GM21619 (cell line): ENCODE measurements around the gene KRCC1.

Experiments
- ATAC-seq: cut with Tn5 transposase; IDR thresholded peaks from one replicate; pipeline ENCODE4 v1.9.1; 2021; ENCODE audit not compliant: unreplicated experiment

The KRCC1 gene

DNA sequence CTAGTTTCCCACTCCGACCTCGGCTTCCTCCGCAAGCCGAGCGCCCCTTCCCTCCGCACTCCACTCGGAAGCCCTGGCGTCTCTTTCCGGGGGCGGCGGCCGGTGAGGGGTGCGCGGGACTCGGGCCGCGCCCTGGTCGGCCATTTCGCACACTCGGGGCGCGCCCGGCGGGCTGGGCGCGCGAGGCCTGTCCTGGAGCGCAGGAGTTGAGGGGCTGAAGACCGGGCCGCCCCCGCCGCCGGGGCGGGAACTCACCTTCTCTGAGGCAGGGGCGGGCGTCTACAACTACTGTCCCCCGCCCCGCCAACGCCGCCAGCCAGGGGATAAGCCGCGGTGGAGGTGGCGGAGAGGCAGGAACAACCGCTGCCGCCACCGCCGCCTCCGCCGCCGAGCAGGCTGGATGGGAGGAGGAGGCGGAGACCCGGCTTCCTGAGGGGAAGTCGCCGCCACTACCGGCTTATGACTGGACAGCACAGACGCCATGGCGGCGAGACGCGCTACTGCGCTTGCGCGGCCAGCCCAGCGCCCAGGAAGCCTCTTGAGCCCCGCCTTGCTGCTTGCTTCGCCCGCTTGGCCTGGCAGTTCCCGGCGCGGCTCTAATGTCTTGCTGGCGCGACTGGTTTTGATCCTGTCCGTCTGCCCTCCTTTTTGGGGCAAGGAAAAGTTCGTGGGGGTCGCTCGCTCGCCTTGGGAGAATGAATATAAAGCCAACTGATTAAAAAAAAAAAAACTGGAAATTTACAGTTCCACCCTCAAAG, at the start of gene KRCC1:
Gene KRCC1, minus strand, starts transcription at position 413 of the 758 bp plus-strand sequence. CDS start 27,220 bp downstream, outside the sequence.
- peak; percentile 90 for ATAC-seq

DNA sequence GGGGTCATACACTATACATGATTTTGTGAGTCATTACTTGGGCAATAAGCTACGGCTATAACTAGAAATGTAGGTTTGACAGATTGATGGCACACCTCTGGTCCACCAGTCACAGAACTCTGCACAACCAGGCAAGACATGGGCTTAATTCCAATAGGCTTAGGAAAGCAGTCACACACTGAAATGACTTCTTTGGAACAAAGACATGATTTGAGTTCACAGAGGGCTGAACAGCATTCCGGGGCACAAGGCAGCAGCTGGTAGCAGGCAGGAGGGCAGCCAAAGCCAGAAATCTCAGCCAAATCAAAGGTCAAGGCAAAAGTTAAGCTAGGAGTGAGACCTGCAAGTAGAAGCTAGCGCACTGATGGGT, 44.9 kb upstream of the KRCC1 start:
- ATAC-seq: no peak

DNA sequence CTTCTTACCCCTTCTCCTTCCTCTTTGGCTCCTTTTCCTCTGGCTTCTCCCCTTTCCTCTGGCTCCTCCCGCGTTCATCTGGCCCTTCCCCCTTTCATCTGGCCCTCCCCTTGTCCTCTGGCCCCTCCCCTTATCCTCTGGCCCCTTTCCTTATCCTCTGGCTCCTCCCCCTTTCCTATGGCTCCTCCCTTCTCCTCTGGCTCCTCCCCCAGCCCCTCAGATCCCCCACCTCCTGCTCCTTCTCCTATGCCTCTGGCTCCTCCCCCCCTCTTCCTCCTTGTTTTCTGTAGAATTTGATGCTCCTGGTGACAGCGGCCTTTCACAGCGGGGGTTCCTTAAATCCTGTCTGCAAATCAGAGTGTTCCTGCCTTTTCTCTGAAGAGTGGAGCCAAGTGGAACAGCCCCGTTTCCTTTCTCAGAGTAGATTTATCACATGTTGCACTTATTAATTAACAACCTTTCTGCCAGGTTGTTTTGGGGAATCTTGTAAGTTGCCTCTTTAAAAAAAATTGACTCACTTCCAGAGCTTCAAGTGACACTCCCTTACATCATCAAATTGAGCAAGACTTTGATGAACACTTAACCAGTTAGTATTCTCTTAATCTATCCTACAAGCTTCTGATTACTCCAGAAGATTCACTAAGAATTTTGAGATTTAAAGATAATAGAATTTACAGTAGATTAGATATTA, 44.4 kb upstream of the KRCC1 start:
- no peak for ATAC-seq

DNA sequence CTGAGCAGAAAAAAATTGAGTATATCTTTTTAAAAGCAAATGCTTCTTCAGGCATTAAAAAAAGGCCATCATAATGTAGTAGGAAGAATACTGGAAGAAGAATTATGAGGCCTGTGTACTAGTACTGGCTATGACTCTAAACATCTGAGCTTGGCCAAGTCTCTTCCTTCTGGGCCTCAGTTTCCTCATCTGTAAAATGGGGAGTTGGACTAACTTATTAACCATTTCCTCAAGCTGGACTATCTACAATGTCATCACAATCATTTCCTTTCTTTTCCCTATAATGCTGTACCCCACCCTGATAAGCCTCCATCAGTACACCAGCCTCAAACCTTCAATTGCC, 42.9 kb upstream of the KRCC1 start:
- no peak for ATAC-seq

DNA sequence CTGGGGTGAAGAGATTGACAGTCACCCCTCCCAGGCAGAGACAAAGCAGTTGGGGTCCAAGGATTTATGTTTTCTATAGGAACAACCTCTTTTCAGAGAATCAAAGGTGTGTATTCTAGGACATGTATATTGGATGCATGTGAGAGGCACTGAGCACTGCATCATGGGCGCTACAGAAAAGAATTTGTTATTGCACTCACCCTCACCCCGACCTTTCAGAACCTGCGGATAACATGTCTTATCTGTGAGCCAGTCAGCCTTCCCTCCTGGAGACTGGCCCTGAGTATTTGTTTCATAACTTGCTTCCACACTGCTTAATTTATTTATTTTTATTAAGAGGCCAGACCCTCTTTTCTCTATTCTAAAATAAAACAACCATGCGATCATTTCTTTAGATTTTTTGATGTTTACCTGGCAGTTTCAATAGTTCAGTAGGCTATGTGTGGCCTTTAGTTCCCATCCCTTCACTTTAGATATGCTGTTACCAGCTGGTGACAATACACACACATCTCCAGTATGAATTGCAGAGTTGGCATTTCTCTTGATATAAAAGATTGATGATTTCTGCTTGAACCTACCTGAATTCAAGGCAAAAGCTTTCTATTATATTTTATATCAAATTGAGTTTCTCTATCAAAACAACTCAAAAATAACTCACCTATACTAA, 42.4 kb upstream of the KRCC1 start:
- ATAC-seq: no peak

DNA sequence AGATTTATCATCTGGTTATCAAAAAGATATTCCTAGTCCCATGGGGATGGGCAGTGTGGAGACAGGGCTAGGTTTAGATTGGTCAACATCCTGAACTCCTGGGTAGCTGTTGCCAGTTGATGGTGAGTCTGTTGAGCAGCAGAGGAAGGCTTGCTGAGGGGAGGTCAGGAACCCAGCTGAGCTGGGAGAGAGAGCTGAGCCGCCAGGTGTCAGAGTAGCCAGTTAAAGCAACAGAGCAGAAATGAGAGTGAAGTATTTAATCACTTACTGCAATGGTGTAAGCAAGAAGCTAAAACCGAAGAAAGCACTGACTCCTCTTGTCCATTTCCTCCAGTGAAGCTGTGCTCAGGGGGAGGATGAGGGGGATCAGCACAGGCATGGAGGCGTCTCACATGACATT, 41.6 kb upstream of the KRCC1 start:
- ATAC-seq: no peak

DNA sequence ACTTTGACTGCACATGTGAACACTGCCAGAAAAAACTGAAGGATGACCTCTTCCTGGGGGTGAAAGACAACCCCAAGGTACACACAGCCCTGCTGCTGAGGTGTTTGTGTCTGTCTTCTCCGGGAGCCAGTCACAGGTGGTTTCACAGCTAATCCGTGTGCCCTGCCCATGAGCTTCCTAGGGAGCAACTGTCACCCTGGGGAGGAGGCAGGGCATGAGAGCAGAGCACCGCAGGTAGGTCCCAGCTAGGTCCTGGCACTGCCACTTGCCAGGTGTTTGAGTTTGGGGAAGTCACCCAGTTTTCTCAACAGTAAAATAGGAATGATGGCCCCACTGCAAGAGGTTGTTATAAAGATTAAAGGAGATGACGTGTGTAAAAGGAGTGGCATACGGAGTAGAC, 41.1 kb upstream of the KRCC1 start:
- no peak for ATAC-seq

DNA sequence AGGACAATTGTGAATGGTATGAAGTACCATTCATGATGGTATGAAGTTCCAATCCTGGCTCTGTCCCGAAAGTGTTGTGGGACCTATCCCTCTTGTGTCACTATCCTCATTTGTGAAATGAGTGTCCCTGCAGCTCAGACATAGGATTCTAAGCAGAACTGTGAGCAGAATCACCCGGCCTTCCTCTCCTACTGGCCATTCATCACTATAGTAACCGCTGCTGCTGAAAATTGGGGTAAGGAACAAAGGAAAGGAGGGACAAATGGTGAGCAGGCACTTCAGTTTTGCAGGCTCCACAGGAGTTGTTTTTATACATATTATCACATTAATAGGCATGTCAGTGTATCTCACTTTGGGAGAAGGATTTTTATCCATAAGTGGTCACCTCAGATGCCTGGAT, 39.4 kb upstream of the KRCC1 start:
- ATAC-seq: no peak

DNA sequence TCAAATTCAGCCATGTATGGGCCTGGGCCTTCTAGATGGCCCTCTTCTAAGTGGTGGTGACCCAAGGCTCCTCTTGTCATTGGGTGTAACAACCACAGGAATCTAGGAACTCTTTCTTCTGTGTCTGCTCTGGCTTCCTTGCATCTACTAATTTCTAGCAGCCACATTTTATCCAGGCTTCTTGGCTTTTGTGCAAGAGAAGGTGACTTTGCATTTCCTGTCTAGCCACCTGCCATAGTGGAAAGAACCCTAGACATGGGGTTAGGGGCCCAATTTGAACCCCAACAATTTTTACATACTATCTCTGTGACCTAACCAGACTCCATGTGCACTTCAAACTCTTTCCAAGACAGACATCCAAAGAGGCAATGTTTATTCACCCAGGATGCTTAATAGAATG, 37.2 kb upstream of the KRCC1 start:
- no peak for ATAC-seq

DNA sequence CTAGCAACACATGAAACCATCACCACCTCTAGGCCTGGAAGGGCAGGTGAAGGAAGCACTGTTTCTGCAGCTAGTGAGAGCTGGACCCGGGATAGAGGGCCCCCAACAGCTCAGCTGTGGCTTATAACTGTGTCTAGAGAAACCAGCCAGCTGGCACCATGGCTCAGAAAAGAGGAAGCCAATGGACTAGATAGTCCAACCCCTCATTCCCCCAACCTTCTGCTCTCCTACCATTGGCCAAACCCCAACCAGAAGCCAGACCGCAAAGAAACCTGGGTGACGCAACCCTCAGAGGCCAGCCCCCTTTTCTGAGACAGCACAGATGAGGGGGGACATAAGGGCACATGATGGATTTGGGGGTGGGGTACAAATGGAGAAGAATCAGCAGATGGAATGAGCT, 36.4 kb upstream of the KRCC1 start:
- ATAC-seq: no peak

DNA sequence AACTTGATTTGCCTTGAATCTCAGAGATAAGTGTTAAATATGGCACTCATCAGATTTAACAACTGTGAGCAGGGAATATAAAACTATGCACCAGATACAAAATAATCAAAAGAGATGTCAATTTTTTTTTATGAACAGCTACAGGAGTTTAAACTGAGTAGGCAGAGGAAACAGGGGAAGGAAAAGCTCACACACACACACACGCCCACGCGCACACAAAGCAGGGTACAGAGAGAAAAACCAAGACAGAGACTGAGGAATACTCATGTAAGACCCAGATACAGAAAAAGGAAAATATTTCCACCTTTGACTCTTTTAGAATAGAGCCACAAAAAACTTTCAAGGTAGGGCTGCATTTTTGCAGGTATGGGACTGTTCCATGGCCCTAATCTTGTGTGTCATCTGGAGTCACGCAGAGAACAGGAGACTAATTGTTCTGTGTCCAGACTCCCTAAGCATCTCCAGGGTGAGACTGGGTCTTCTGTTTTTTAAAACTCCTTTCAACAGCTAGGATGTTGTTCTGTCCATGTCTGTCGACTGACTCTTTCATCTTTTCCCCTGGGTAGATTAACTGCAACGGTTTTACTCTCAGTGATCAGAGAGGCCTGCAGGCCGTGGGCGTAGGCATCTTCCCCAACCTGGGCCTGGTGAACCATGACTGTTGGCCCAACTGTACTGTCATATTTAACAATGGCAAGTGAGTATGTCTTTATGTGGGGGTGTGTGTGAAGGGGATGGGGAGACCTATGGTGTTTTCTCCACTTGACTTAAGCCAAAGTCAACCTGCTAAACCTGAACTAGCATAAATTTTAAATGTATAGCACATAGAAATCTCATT, 35.1 kb upstream of the KRCC1 start:
- no peak for ATAC-seq

DNA sequence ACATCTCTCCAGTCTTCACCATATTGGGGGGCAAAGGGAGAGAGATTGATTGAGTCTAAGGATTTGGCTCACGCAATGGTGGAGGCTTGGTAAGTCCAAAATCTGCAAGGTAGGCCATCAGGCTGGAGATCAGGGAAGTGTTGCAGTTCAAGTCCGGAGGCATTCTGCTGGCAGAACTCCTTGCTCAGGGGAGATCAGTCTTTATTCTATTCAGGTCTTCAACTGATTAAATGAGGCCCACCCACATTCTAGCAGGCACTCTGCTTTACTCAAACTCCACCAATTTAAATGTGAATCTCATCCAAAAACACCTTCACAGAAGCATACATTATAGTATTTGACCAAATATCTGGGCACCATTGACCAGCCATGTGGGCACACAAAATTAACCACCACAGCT, 33.4 kb upstream of the KRCC1 start:
- ATAC-seq: no peak

DNA sequence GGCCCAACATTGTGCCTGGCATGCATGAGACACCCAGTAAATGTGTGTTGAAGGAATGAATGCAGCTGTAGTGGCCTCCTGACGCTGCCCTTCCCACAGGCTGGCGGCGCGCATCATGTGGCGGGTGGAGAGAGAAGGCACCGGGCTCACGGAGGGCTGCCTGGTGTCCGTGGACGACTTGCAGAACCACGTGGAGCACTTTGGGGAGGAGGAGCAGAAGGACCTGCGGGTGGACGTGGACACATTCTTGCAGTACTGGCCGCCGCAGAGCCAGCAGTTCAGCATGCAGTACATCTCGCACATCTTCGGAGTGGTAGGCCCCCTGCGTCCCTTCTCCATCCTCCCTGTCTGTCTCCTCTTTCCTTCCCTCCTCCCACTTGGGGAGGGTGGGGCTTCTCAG, 32.2 kb upstream of the KRCC1 start:
- ATAC-seq: no peak

DNA sequence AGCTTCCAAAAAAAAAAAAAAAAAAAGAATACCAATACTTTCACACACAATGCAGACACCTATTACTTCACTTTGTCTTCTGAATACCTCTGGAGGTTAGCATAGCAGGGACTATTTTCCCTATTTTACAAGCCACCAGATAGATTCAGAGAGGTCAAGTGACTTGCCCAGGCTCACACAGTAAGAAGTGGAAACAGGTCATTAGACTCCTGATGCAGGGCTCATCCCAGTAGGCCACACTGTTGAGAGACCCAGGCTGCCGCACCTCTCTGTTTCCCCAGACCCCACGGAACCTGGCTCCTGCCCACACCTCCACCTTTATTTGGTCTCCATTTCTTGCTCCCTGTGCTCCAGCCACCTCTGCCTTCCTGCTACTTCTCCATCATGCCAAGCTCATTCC, 31.5 kb upstream of the KRCC1 start:
- no peak for ATAC-seq

DNA sequence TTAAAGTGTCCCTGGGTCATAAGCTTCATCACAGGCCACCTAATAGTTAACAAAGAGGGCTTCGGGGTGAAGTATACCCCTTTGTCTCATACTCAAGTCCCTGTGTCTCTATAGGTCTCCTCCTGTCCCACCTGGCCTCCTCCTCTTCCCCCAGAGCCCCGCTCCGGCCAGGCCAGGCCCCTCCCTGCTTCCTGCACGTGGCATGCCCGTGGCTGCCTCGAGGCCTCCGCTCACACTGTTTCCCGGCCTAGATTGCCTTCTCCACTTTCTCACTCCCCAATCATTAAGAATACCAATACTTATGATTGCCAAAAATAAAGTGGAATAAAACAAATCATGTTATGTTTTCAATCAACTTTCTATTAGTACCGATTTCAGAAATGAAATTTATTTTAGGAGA, 30.8 kb upstream of the KRCC1 start:
- ATAC-seq: no peak

DNA sequence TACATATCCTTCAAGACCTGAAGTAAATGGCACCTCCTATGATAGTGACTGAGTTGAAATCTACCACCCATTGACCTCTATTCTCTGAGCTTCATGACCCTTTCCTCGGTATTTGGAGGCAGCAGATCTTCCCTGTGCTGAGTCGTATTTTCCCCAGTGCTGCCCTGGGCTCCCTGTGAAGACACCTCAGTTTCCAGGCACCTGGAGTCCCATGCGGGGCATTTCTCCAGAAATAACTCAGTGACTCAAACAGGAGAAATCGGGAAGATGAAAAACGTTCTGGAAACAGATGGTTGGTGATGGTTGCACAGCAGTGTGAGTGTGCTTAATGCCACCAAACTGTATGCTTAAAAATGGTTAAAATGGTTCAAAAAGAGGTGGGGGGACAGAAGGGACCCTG, 30.0 kb upstream of the KRCC1 start:
- ATAC-seq: no peak

DNA sequence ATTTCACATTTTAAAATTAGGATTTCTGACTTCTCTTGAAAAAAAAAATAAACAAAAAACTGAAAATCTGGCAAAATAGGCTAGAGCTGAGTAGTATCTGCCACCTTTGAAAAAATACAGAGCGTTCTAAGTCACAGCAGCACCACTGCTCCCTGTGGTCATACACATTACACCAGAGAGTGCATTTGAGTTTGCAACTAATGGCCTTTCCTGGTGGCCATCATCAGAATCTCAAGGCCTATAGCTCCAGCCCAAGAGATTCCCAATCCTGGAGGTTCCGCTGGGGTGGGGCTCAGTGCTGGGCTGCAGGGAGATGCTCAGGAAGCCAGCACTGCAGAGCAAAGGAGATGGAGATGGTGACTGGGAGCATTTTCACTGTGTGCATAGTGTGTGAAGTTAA, 29.5 kb upstream of the KRCC1 start:
- ATAC-seq: no peak

DNA sequence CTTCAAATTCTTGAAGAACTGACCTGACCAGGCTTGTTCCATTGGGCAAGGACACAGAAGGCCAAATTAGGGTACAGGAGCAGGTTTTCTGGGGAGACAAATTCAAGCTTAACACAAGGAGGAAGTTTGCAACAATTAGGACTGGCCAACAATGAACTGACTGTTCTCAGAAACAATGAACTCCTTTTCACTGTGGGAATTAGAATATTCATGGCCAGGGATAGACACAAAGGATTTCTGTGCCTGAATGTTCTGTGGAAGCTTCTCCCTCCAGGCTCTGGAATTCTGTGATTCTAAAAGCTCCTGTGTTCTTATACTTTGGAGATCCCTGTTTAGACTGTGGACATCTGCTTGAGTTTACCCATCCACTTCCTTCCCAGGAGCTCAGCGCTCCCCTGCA, 27.2 kb upstream of the KRCC1 start:
- ATAC-seq: no peak

DNA sequence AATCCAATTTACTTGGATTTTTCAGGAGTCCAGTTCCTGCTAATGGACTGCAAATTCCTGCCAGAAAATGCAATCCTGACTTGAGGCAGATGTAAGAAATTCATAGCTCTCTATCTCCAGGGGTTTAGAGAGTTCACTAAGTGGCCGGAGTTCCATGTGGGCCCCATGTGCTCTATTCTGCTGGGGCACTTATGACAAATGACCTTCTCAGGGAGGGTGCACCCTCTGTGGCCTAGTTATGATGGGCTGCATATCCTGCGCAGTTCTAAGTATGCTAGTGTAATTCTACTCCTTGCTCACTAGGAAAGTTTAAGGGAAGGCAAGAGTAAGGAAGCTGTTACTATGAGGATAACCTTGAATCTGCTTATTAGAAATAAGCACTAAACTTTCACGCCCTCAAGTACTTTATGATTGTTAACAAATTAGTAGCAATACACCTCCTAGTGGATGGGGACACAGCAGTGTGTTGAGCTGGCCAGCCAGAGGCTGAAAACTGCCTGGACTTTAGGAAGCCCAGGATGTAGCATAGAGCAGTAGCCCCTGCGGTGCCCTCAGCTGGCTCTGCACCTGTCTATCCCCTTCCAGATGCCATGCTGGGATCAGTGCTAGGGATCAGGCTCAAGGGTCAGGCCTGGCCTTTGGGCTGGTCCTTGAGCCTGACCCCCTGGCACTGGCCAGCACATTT, 26.5 kb upstream of the KRCC1 start:
- no peak for ATAC-seq

DNA sequence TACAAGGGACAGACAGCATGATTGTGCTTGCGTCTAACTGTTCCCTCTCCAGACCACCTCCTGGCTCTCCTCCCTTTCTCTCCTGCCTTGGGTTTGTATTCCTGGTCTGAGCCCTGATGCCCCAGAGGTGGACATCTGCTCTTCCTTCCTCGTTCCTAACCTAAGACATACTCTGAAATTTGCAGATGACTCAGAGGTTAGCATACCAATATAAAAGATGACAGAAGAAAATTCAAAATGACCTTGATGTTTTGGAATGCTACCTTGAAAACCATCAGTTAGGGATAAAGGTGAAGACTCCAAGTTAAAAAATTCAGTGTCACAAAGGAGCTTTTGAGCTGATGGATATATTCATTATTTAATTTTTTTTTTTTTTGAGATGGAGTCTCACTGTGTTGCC, 25.0 kb upstream of the KRCC1 start:
- no peak for ATAC-seq

DNA sequence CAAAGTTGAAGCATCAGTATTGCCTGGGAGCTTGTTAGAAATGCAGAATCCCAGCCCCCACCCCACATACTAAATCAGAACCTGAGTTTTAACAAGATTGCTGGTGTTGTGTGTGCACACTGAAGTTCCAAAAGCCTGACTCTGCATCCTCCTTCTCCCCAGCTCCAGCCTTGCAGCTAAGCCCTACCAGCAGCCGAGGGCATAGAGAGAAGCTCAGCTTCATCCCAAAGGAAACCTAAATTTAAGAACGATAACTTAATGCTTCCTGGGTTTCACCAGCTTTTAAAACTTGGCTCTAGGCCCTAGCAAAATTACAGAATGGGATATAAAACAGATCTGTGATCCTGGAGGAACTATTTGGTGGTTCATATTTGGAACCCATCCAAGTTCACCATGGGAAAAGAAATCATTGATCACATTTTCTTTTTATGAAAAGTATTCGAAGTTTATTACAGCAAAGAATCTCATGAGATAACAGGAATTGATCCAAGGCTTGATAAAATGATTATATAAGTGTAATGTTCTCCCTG, 23.1 kb upstream of the KRCC1 start:
- ATAC-seq: no peak
